ENCODE measurements around the gene ADK.
"Not testable (repeated sequence)": the region's sequence is repeated elsewhere in the genome, so short reads cannot be mapped to it uniquely, and the experiment has no call there.

ADK gene

DNA sequence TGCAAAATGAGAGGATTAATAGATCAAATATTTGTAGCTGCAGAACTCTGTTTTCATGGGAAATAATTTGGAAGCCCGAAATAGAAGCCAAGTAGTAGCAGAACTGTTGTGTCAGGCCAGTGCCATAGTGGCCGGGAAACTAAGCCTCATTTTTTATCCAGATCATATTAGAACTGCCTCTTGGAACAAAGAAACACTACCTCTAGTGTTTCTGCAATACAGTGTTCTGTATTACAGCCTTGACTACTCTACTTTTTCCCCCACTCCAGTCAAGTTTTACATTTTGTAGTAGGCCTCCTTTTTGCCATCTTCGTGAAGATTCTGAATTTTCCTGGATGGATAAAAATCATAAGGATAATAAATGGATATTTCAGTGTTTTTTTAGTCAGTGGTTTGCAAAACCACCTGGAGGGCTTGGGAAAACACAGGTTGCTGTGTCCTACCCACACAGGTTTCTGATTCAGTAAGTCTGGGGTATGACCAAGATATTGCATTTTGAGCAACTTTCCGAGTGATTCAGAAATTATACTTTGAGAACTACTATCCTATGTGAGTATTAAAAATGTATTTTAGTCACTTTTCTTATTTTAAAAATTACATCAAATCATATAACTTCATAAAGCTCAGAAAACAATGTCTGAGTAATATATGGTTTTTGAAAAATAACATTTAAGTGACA lies 349.1 kb downstream of the ADK start:
- no peak for DNase-seq

DNA sequence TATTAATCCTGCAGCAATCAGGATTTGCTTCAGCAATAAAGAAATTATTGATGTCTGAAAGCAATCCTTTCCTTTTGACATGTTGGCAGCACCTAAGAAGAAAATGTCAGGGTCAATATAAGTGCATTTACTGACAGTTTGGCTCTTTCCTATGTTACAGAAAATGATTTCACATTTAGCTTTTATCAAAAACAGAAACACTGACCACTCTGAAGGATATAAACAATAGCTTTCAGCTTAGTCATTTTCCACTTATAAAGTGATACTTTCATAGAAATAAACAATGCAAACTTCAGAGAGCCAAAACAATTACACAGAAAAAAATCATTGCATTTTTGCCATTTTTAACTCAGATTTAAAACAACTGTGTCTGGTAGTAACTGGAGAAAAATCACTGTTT lies 349.8 kb downstream of the ADK start:
- DNase-seq = no peak

DNA sequence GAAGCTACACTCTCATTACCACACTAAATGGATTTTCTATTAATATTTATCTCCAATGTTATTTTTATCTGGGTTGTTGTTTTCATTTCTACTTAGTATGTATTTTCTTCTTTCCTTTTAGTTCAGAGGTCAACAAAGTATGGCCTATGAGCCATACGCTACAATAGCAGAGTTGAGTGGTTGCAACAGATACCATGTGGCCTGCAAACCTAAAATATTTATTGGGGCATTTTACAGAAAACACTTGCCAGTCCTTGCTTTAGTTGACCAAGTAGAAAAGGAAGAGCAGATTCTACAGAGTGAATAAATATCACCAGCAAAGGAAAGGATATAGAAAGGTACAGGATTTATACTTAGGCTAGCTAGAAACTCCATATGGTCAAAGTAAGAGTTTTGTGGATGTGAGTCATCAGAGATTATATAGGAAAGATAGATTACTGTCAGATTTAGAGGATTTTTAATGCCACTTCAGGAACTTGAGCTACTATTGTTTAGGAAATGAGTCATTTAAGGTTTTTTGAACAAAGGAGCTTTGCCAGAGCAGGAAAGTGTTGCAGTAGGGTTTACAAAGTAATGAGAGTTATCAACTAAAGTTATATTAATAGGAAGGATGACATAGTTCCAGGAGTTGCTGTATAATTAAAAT lies 352.1 kb downstream of the ADK start:
- DNase-seq = no peak

DNA sequence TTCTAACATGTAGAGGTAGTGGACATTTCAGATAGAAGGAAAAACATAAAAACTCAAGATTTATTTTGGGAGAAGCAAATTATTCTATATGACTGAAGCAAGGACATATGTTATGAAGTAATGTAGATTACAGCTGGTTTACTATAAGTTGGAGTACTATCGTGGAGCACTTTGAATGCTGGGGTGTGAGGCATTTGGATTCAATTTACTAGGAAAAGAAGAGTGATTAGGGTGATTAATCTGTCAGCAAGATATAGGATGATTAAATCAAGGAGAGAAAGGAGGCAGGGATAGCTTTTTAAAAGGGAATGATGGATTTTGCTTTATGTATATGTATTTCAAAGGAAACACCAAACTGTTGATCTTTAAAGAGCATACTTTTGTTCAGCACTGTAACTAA lies 356.9 kb downstream of the ADK start:
- DNase-seq = no peak

DNA sequence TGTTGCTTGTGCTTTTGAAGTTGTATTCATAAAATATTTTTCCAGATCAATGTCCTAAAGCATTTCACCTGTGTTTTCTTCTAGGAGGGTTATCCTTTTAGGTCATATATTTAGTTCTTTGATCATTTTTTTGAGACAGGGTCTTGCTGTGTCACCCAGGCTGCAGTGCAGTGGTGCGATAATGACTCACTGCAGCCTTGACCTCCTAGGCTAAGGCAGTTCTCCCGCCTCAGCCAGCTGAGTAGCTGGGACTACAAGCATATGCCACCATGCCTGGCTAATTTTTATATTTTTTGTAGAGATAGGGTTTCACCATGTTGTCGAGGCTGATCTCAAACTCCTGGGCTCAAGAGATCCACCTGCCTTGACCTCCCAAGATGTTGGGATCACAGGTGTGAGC lies 359.6 kb downstream of the ADK start:
- DNase-seq = no peak

DNA sequence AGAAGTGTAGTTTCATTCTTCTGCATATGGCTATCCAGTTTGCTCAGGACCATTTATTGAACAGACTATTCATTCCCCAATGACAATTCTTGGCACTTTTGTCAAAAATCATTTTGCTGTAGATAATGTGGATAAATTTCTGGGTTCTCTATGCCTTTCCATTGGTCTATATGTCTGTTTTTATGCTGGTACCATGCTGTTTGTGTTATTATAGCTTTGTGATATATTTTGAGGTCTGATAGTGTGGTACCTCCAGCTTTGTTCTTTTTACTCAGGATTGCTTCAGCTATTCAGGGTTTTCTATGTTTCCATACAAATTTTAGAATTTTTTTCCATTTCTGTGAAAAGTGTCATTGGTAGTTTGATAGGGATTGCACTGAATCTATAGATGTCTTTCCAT lies 360.0 kb downstream of the ADK start:
- no peak for DNase-seq

DNA sequence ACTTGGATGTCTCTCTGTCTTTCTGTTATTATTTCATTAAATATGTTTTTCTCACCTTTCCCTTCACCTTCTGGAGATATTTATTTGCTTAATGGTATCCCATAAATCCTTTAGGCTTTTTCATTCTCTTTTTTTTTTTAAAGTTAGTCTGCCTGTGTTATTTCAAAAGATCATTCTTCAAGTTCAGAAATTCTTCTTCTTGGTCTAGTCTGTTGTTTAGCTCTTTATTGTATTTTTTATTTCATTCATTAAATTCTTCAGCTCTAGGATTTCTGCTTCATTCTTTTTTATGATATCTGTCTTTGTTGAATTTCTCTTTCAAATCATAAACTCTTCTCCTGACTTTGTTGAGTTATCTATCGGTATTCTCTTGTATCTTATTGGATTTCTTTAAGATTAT lies 363.3 kb downstream of the ADK start:
- DNase-seq = no peak

- DNase-seq = no peak
Observed at GRCh38 chr10:74518061-74518460, 367.0 kb downstream of the ADK start.

DNA sequence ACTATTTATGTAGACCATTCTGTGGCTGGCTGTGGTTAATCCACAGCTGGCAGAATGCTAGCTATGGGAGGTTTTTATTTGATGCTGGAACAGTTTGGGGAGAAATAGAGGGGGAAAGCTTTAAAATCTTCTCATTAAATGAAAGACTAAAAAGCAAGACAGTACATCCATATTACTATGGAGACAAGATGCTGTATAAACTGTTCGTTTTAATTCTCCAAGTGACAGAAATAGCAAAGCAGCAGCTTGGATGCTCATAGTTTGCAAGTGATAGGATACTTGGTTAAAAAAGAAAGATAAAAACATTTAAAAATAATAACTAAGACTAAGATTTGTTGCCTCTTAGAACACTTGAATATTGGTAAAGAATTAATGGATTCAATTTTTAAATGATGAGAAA lies 370.5 kb downstream of the ADK start:
- DNase-seq = no peak

- DNase-seq = no peak
Observed at GRCh38 chr10:74523199-74523598, 372.2 kb downstream of the ADK start.

- no peak for DNase-seq
Observed at GRCh38 chr10:74525885-74526284, 374.9 kb downstream of the ADK start.

DNA sequence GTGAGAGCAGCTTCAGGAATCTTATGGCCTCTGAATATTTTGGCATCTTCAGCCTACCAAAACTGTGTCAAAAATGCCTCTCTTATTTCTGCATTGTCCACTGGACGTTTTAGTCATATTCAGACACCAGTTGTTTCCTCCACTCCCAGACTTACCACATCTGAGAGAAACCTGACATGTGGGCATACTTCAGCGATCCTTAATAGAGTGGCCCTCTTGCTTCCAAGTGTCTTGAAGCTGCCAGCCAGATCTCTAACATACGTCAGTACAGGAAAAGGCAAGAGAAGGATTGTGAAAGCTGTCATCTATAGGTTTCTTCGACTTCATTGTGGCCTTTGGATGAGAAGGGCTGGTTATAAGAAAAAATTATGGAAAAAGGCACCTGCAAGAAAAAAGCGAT lies 376.6 kb downstream of the ADK start:
- not testable (repeated sequence) for DNase-seq

DNA sequence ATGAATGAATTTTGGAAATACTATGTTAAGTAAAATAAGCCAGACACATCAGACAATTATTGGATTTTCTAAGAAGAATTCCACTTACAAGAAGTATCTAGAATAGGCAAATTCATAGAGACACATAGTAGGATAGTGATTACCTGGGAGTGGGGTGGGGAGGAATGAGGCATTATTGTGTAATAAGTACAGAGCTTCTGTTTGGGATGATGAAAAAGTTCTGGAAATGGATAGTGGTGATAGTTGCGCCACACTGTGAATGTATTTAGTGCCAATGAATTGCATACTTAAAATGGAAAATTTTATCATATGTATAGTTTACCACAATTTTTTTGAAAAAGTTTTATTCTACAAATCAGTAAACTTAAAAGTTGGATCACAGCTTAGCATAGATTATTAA lies 378.2 kb downstream of the ADK start:
- DNase-seq = no peak

GRCh38 chr10:74530981-74531380 lies 380.0 kb downstream of the ADK start:
- no peak for DNase-seq

DNA sequence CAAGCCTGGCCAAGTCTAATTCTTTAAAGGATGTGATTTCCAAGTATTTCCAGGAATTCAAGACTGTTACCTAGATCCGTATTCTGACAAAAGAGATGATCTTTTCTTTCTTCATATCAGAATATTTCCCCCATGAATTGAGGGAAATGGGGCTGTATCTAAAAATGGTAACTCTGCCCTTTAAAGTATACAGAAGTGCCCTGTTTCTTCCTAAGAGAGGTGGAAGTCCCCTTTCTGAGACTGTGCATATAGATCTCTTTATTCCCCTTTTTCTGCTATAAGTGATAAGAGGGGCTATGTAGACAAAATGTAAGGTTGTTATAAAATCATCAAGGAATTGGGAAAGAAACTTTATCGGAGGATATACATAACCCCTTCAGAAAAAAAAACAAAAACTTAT lies 388.3 kb downstream of the ADK start:
- DNase-seq = no peak

DNA sequence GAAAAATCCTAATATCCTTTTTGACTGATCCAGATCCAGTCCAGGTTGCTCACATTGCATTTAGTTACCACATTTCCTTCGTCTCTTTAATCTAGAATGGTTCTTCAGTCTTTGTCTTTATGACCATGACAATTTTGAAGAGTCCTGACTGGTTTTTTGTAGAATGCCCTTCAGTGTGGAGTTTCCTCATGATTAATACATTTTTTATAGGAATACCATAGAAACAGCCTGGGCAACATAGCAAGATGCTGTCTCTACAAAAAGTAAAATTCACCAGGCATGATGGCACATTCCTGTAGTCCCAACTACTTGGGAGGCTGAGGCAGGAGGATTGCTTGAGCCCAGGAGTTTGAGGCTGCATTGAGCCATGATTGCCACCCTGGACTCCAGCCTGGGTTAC lies 390.4 kb downstream of the ADK start:
- DNase-seq = no peak

DNA sequence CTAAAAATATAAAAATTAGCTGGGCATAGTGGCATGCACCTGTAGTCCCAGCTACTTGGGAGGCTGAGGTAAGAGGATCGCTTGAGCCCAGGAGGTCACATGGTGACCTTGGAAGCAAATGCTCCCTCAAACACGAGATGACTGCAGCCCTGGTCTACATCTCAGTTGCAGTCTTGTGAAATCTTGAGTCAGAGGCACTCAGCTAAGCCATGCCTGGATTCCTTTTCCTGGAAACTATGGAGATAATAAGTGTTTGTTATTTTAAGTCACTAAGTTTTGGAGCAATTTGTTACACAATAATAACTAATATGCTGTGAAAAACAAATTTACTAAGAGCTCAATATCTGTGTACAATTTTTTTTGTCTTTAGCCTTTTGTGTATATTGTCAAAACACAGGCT lies 391.1 kb downstream of the ADK start:
- DNase-seq = no peak

GRCh38 chr10:74543276-74543675 lies 392.3 kb downstream of the ADK start:
- DNase-seq = no peak

- DNase-seq = no peak
Observed at GRCh38 chr10:74544106-74544505, 393.1 kb downstream of the ADK start.

GRCh38 chr10:74548676-74549075 lies 397.7 kb downstream of the ADK start:
- no peak for DNase-seq

- no peak for DNase-seq
Observed at GRCh38 chr10:74556072-74556705, 405.2 kb downstream of the ADK start.

DNA sequence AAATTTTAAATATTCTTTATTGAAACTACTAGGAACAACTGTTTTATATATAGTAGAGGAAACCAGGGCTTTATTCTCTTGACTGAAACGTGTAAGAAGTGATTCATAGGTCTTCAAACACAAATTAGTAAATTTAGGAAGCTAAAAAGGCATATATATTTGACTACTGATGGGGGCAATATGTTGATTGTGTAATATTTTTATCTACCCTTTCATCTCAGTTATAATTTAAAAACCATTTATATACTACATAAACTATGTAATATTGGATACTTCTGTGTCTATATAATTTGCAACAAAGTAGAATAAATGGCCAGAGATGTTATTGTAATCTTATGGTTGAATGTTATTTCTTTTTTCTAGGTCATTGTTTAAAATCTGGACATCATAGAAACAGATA lies 406.1 kb downstream of the ADK start:
- DNase-seq = no peak

- DNase-seq = no peak
Observed at GRCh38 chr10:74558403-74558802, 407.4 kb downstream of the ADK start.

- no peak for DNase-seq
Observed at GRCh38 chr10:74558897-74559296, 407.9 kb downstream of the ADK start.

- DNase-seq = not testable (repeated sequence)
Observed at GRCh38 chr10:74568896-74569295, 417.9 kb downstream of the ADK start.

All from NCI-H1048 (cell line).